Hepatocyte (in vitro differentiated cells): ENCODE data around the gene PDPN.

Experiments used
- CTCF ChIP-seq: fragments of 200-600 bp; sonication (generic); IDR thresholded peaks from 2 replicates; pipeline ENCODE4 v1.5.1; 2016; ENCODE audit warnings: antibody characterized with exemption, mild to moderate bottlenecking; ENCODE audit not compliant: poor library complexity
- EZH2 ChIP-seq: fragments of 200-600 bp; sonication (generic); IDR thresholded peaks from 2 replicates; pipeline ENCODE4 v1.6.1; 2016; ENCODE audit warnings: antibody characterized with exemption, mild to moderate bottlenecking, borderline replicate concordance
- EZH2phosphoT487 ChIP-seq: fragments of 200-600 bp; sonication (generic); IDR thresholded peaks from one replicate; pipeline ENCODE4 v1.6.1; 2018; ENCODE audit warnings: antibody characterized with exemption, mild to moderate bottlenecking, low read depth, moderate library complexity; ENCODE audit not compliant: unreplicated experiment, severe bottlenecking

GRCh38 chr1:13550663-13551062, 33.0 kb upstream of the PDPN start:
- TF ChIP-seq CTCF (no peak), EZH2phosphoT487 (peak; percentile 63), EZH2 (no peak)
